Liver (tissue), 3 donors: Measurements from ENCODE around the gene TUSC2.

ENCODE experiments used
- CTCF ChIP-seq: fragments of 150-350 bp; IDR thresholded peaks from 2 replicates; pipeline ENCODE4 v1.5.1; 2017; ENCODE audit warnings: improper control_type of control experiment, low read depth, low read length; ENCODE audit not compliant: missing input control
- TAF1 ChIP-seq: conservative IDR thresholded peaks from 2 replicates; pipeline ENCODE4 v1.6.1; 2016; ENCODE audit warnings: antibody characterized with exemption, mild to moderate bottlenecking
- YY1 ChIP-seq: IDR thresholded peaks from 2 replicates; pipeline ENCODE4 v1.6.1; 2016; ENCODE audit warnings: antibody characterized with exemption, mild to moderate bottlenecking
- donor health status: healthy.
- donor health status: healthy.

- TF ChIP-seq CTCF, result no peak
- TF ChIP-seq YY1, result no peak
- no peak for TF ChIP-seq TAF1
Observed at GRCh38 chr3:50374363-50375257, 46.6 kb upstream of the TUSC2 start.
